Mesenchymal stem cell (in vitro differentiated cells and primary cell): ENCODE data around the gene ST3GAL5.

ENCODE experiments used
- DNase-seq: peaks from one replicate; pipeline ENCODE4 v3.0.0-alpha.2; 2013
- H2AFZ ChIP-seq: one replicate; pipeline ENCODE4 v1.6.1; 2013; ENCODE audit warnings: low read depth, mild to moderate bottlenecking, control low read depth, inconsistent platforms, low read length, moderate library complexity
- H2AK5ac ChIP-seq: 2 replicates; pipeline ENCODE4 v1.6.1; 2013; ENCODE audit warnings: low read length, moderate library complexity, mild to moderate bottlenecking, inconsistent platforms; ENCODE audit not compliant: severe bottlenecking
- H2BK120ac ChIP-seq: one replicate; pipeline ENCODE4 v1.6.1; 2013; ENCODE audit warnings: low read depth, mild to moderate bottlenecking, inconsistent platforms, low read length, moderate library complexity
- H2BK12ac ChIP-seq, 2 experiments: one replicate each; pipeline ENCODE4 v1.6.1; 2013; ENCODE audit warnings: inconsistent platforms in 2 of 2, low read length in 2 of 2, mild to moderate bottlenecking in 2 of 2, moderate library complexity in 2 of 2, control low read depth in 1 of 2
- H2BK15ac ChIP-seq: one replicate; pipeline ENCODE4 v1.6.1; 2013; ENCODE audit warnings: mild to moderate bottlenecking, low read depth, inconsistent platforms; ENCODE audit not compliant: poor library complexity, severe bottlenecking
- H2BK5ac ChIP-seq: 2 replicates; pipeline ENCODE4 v1.6.1; 2013; ENCODE audit warnings: low read depth, mild to moderate bottlenecking, low read length, control low read depth, inconsistent platforms; ENCODE audit not compliant: poor library complexity, severe bottlenecking
- H3K14ac ChIP-seq, 2 experiments: one replicate each; pipeline ENCODE4 v1.6.1; 2013; ENCODE audit warnings: inconsistent platforms in 2 of 2, low read length in 2 of 2, control low read depth in 1 of 2, mild to moderate bottlenecking in 1 of 2, moderate library complexity in 1 of 2
- H3K18ac ChIP-seq, 2 experiments: one replicate each; pipeline ENCODE4 v1.6.1; 2013; ENCODE audit warnings: inconsistent platforms in 2 of 2, low read length in 2 of 2, control low read depth in 1 of 2, low read depth in 1 of 2, mild to moderate bottlenecking in 1 of 2
- H3K23ac ChIP-seq, 2 experiments: one replicate each; pipeline ENCODE4 v1.6.1; 2013; ENCODE audit warnings: inconsistent platforms in 2 of 2, low read length in 2 of 2, mild to moderate bottlenecking in 2 of 2, moderate library complexity in 2 of 2, control low read depth in 1 of 2
- H3K27ac ChIP-seq: 2 replicates; pipeline ENCODE4 v1.5.1; 2013; ENCODE audit warnings: mild to moderate bottlenecking, moderate library complexity, low read length, control low read depth, inconsistent platforms; ENCODE audit not compliant: poor library complexity, severe bottlenecking
- H3K27me3 ChIP-seq, 2 experiments: 2 replicates each; pipeline versions ENCODE4 v1.6.1 to v1.7.0; 2013; ENCODE audit warnings: low read length in 2 of 2, mild to moderate bottlenecking in 2 of 2, moderate library complexity in 2 of 2, control low read depth in 1 of 2, inconsistent platforms in 1 of 2; ENCODE audit not compliant: control insufficient read depth in 1 of 2, insufficient read depth in 1 of 2
- H3K36me3 ChIP-seq, 2 experiments: 2 replicates each; pipeline versions ENCODE4 v1.6.1 to v1.7.0; 2013; ENCODE audit warnings: low read length in 2 of 2, control low read depth in 1 of 2, inconsistent platforms in 1 of 2, low read depth in 1 of 2, mild to moderate bottlenecking in 1 of 2; ENCODE audit not compliant: insufficient read depth in 2 of 2, control insufficient read depth in 1 of 2
- H3K4ac ChIP-seq, 2 experiments: one replicate each; pipeline ENCODE4 v1.6.1; 2013; ENCODE audit warnings: inconsistent platforms in 2 of 2, low read length in 2 of 2, mild to moderate bottlenecking in 2 of 2, moderate library complexity in 2 of 2, control low read depth in 1 of 2, low read depth in 1 of 2
- H3K4me1 ChIP-seq: 2 replicates; pipeline ENCODE4 v1.6.1; 2013; ENCODE audit warnings: low read depth, low read length, control low read depth; ENCODE audit not compliant: control insufficient read depth, insufficient read depth
- H3K4me2 ChIP-seq: 2 replicates; pipeline ENCODE4 v1.6.1; 2013; ENCODE audit warnings: low read length, mild to moderate bottlenecking, inconsistent platforms; ENCODE audit not compliant: poor library complexity, severe bottlenecking
- H3K4me3 ChIP-seq, 2 experiments: 2 replicates each; pipeline versions ENCODE4 v1.5.1 to v1.7.0; 2013; ENCODE audit warnings: low read length in 2 of 2, mild to moderate bottlenecking in 2 of 2, control low read depth in 1 of 2, low read depth in 1 of 2; ENCODE audit not compliant: insufficient read depth in 1 of 2
- H3K79me1 ChIP-seq: replicated peaks from 2 replicates; pipeline ENCODE4 v1.6.1; 2013; ENCODE audit warnings: mild to moderate bottlenecking, control low read depth, low read length, inconsistent platforms; ENCODE audit not compliant: poor library complexity, severe bottlenecking
- H3K9ac ChIP-seq: 2 replicates; pipeline ENCODE4 v1.7.0; 2013; ENCODE audit warnings: mild to moderate bottlenecking, low read length, moderate library complexity
- H3K9me3 ChIP-seq: 2 replicates; pipeline ENCODE4 v1.7.0; 2013; ENCODE audit warnings: mild to moderate bottlenecking, low read length; ENCODE audit not compliant: control insufficient read depth
- H4K8ac ChIP-seq: one replicate; pipeline ENCODE4 v1.6.1; 2013; ENCODE audit warnings: inconsistent platforms, mild to moderate bottlenecking, low read length, moderate library complexity
- H4K91ac ChIP-seq: one replicate; pipeline ENCODE4 v1.6.1; 2013; ENCODE audit warnings: mild to moderate bottlenecking, low read length, inconsistent platforms
- WGBS: methylation state at CpG from one replicate; pipeline ENCODE4 v1.1.7; 2013; ENCODE audit warnings: mixed read lengths; 5-methylcytosine and 5-hydroxymethylcytosine counted together

Gene ST3GAL5

GRCh38 chr2:85814802-85815550 lies 73.8 kb downstream of the ST3GAL5 start:
- Histone ChIP-seq H4K91ac (no peak overlapping the region), H3K4me3 (no peak overlapping the region), H2AFZ (no peak overlapping the region), H3K23ac (no peak overlapping the region), H3K9me3 (no peaks in the 10 kb centered on the region), H3K4me2 (no peak overlapping the region), H2BK12ac (no peak overlapping the region), H3K4ac (no peak overlapping the region), H2BK5ac (no peak overlapping the region), H3K4me1 (no peaks in the 10 kb centered on the region), H3K14ac (no peak overlapping the region), H2AK5ac (no peak overlapping the region), H3K79me1 (no peaks in the 10 kb centered on the region), H3K27me3 (peaks cover 10 to 30% of the 10 kb centered on the region in 2 experiments), H3K18ac (no peak overlapping the region), H3K9ac (no peak overlapping the region), H4K8ac (no peak overlapping the region), H3K27ac (no peak overlapping the region), H3K36me3 (no peaks in the 10 kb centered on the region), H2BK120ac (no peak overlapping the region), H2BK15ac (no peak overlapping the region)
- 78% methylated on average over 8 of the region's 10 CpGs for WGBS
- no peak for DNase-seq

- DNase-seq = peak; percentile 80
- H3K79me1 ChIP-seq = no peaks in the 10 kb centered on the region
Observed at GRCh38 chr2:85813982-85814801, 74.6 kb downstream of the ST3GAL5 start.

GRCh38 chr2:85813211-85813981 lies 75.4 kb downstream of the ST3GAL5 start:
- no peaks in the 10 kb centered on the region for H3K9me3 ChIP-seq
- no peak overlapping the region for H4K91ac ChIP-seq
- no peaks in the 10 kb centered on the region for H3K36me3 ChIP-seq
- no peaks in the 10 kb centered on the region for H3K79me1 ChIP-seq
- no peak overlapping the region for H3K27ac ChIP-seq
- no peak overlapping the region for H3K18ac ChIP-seq
- H3K23ac ChIP-seq = no peak overlapping the region
- H3K4me3 ChIP-seq = no peak overlapping the region
- no peak overlapping the region for H2AFZ ChIP-seq
- H3K4ac ChIP-seq = no peak overlapping the region
- no peaks in the 10 kb centered on the region for H3K4me1 ChIP-seq
- H2BK15ac ChIP-seq = no peak overlapping the region
- no peak overlapping the region for H3K14ac ChIP-seq
- no peak overlapping the region for H2BK12ac ChIP-seq
- no peak overlapping the region for H2AK5ac ChIP-seq
- no peak overlapping the region for H4K8ac ChIP-seq
- no peak overlapping the region for H3K4me2 ChIP-seq
- H2BK5ac ChIP-seq = no peak overlapping the region
- H3K27me3 ChIP-seq = peaks cover 7 to 24% of the 10 kb centered on the region in 2 experiments
- no peak overlapping the region for H2BK120ac ChIP-seq
- no peak overlapping the region for H3K9ac ChIP-seq
- WGBS = 90% methylated on average over 7 of the region's 7 CpGs
- DNase-seq = no peak

More at GRCh38 chr2:85813982-85814801, 74.6 kb downstream of the ST3GAL5 start:
- Histone ChIP-seq H3K14ac (no peak overlapping the region), H4K8ac (no peak overlapping the region), H3K36me3 (no peaks in the 10 kb centered on the region), H2AK5ac (no peak overlapping the region), H2AFZ (no peak overlapping the region), H3K23ac (no peak overlapping the region), H4K91ac (no peak overlapping the region), H3K9me3 (no peaks in the 10 kb centered on the region), H3K9ac (no peak overlapping the region), H2BK12ac (peak overlapping the region in 1 of 2 experiments; percentile 75), H3K4me1 (no peaks in the 10 kb centered on the region), H3K4ac (no peak overlapping the region), H2BK5ac (no peak overlapping the region), H3K4me2 (no peak overlapping the region), H3K18ac (no peak overlapping the region), H3K4me3 (no peak overlapping the region), H3K27me3 (peaks cover 7 to 26% of the 10 kb centered on the region in 2 experiments), H3K27ac (no peak overlapping the region), H2BK15ac (no peak overlapping the region), H2BK120ac (no peak overlapping the region)
- WGBS = 37% methylated on average over 13 of the region's 13 CpGs
